Panc1 (cell line): Measurements from ENCODE around the gene CRTC1.

Experiments
- POLR2AphosphoS5 ChIP-seq: IDR thresholded peaks from 2 replicates; pipeline ENCODE4 v1.6.1; 2012; ENCODE audit warnings: mild to moderate bottlenecking, low read depth, low read length, moderate library complexity
- TF ChIP-seq, protein P1 (sequence below): fragments of 450-650 bp; IDR thresholded peaks from 2 replicates; pipeline ENCODE4 v1.5.1; 2017; ENCODE audit warnings: mild to moderate bottlenecking

DNA sequence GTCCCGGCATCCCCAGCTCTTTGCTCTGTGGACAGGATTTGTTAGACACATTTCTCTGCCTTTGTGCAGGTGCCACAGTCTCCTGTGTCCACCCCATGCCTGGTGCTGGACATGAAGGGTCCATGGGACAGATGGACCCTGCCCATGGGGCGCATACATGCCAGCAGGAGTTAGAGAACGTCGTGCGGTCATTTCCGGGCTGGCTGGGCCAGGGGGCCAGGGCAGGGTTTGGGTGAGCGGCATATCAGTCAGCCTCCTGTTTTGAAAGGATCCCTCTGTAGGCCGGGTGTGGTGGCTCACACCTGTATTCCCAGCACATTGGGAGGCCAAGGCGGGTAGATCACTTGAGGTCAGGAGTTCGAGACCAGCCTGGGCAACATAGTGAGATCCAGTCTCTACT lies 35.7 kb upstream of the CRTC1 start:
- TF ChIP-seq, protein P1, sequence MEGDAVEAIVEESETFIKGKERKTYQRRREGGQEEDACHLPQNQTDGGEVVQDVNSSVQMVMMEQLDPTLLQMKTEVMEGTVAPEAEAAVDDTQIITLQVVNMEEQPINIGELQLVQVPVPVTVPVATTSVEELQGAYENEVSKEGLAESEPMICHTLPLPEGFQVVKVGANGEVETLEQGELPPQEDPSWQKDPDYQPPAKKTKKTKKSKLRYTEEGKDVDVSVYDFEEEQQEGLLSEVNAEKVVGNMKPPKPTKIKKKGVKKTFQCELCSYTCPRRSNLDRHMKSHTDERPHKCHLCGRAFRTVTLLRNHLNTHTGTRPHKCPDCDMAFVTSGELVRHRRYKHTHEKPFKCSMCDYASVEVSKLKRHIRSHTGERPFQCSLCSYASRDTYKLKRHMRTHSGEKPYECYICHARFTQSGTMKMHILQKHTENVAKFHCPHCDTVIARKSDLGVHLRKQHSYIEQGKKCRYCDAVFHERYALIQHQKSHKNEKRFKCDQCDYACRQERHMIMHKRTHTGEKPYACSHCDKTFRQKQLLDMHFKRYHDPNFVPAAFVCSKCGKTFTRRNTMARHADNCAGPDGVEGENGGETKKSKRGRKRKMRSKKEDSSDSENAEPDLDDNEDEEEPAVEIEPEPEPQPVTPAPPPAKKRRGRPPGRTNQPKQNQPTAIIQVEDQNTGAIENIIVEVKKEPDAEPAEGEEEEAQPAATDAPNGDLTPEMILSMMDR, result no peak
- TF ChIP-seq POLR2AphosphoS5, result no peak
